Stomach smooth muscle (tissue), 2 donors: ENCODE measurements around the gene FARS2.

Experiments used
- H3K27ac ChIP-seq: one replicate; pipeline ENCODE4 v1.7.0; 2013; ENCODE audit warnings: mild to moderate bottlenecking, low read length, inconsistent platforms
- H3K27me3 ChIP-seq, 2 donors: one replicate each; pipeline ENCODE4 v1.7.0; 2013; ENCODE audit warnings: low read length in 2 of 2; ENCODE audit not compliant: insufficient read depth in 2 of 2, control insufficient read depth in 1 of 2
- H3K36me3 ChIP-seq, 2 donors: one replicate each; pipeline ENCODE4 v1.7.0; 2013; ENCODE audit warnings: low read length in 2 of 2; ENCODE audit not compliant: control insufficient read depth in 2 of 2, insufficient read depth in 2 of 2
- H3K4me1 ChIP-seq: one replicate; pipeline ENCODE4 v1.7.0; 2013; ENCODE audit warnings: low read length; ENCODE audit not compliant: control insufficient read depth, insufficient read depth
- H3K4me3 ChIP-seq, 2 donors: one replicate each; pipeline ENCODE4 v1.7.0; 2013; ENCODE audit warnings: low read length in 2 of 2
- H3K9ac ChIP-seq, 2 donors: one replicate each; pipeline ENCODE4 v1.7.0; 2013; ENCODE audit warnings: low read length in 2 of 2, mild to moderate bottlenecking in 1 of 2
- H3K9me3 ChIP-seq, 2 donors: one replicate each; pipeline ENCODE4 v1.7.0; 2013; ENCODE audit warnings: low read length in 2 of 2; ENCODE audit not compliant: control insufficient read depth in 2 of 2
- donor health status: healthy.
- donor health status: Pancreatic carcinoma.

Gene FARS2

GRCh38 chr6:5718231-5718947 is 457.1 kb downstream of the FARS2 start:
- no peak overlapping the region for H3K4me3 ChIP-seq
- H3K27me3 ChIP-seq: no peaks in the 10 kb centered on the region
- no peaks in the 10 kb centered on the region for H3K4me1 ChIP-seq
- no peak overlapping the region for H3K27ac ChIP-seq
- no peaks in the 10 kb centered on the region for H3K36me3 ChIP-seq
- H3K9me3 ChIP-seq: peaks cover 4% of the 10 kb centered on the region in 2 donors
- no peak overlapping the region for H3K9ac ChIP-seq

GRCh38 chr6:5723841-5724691 is 462.8 kb downstream of the FARS2 start:
- no peaks in the 10 kb centered on the region for H3K4me1 ChIP-seq
- H3K27ac ChIP-seq: no peak overlapping the region
- no peaks in the 10 kb centered on the region for H3K9me3 ChIP-seq
- no peak overlapping the region for H3K9ac ChIP-seq
- no peaks in the 10 kb centered on the region for H3K36me3 ChIP-seq
- H3K27me3 ChIP-seq: no peaks in the 10 kb centered on the region
- no peak overlapping the region for H3K4me3 ChIP-seq

- Histone ChIP-seq H3K9me3 (no peaks in the 10 kb centered on the region), H3K27me3 (no peaks in the 10 kb centered on the region), H3K36me3 (no peaks in the 10 kb centered on the region), H3K4me1 (no peaks in the 10 kb centered on the region), H3K27ac (no peak overlapping the region), H3K4me3 (no peak overlapping the region), H3K9ac (no peak overlapping the region)
Measured at GRCh38 chr6:5724911-5725310, 463.6 kb downstream of the FARS2 start.

- Histone ChIP-seq H3K27me3 (no peaks in the 10 kb centered on the region), H3K9ac (no peak overlapping the region), H3K4me3 (no peak overlapping the region), H3K9me3 (no peaks in the 10 kb centered on the region), H3K27ac (no peak overlapping the region), H3K4me1 (no peaks in the 10 kb centered on the region), H3K36me3 (no peaks in the 10 kb centered on the region)
Measured at GRCh38 chr6:5726976-5727718, 465.8 kb downstream of the FARS2 start.

GRCh38 chr6:5728351-5729079 is 467.2 kb downstream of the FARS2 start:
- Histone ChIP-seq H3K9me3 (no peaks in the 10 kb centered on the region), H3K4me3 (no peak overlapping the region), H3K27me3 (no peaks in the 10 kb centered on the region), H3K27ac (no peak overlapping the region), H3K4me1 (no peaks in the 10 kb centered on the region), H3K36me3 (no peaks in the 10 kb centered on the region), H3K9ac (no peak overlapping the region)

GRCh38 chr6:5729080-5729434 is 467.7 kb downstream of the FARS2 start:
- Histone ChIP-seq H3K9ac (no peak overlapping the region), H3K4me1 (no peaks in the 10 kb centered on the region), H3K36me3 (no peaks in the 10 kb centered on the region), H3K27me3 (no peaks in the 10 kb centered on the region), H3K4me3 (no peak overlapping the region), H3K9me3 (no peaks in the 10 kb centered on the region), H3K27ac (no peak overlapping the region)

- Histone ChIP-seq H3K9ac (no peak overlapping the region), H3K4me1 (no peaks in the 10 kb centered on the region), H3K9me3 (no peaks in the 10 kb centered on the region), H3K27me3 (no peaks in the 10 kb centered on the region), H3K36me3 (no peaks in the 10 kb centered on the region), H3K4me3 (no peak overlapping the region), H3K27ac (no peak overlapping the region)
Measured at GRCh38 chr6:5729813-5730517, 468.7 kb downstream of the FARS2 start.

GRCh38 chr6:5730585-5731263 is 469.4 kb downstream of the FARS2 start:
- Histone ChIP-seq H3K36me3 (no peaks in the 10 kb centered on the region), H3K4me1 (no peaks in the 10 kb centered on the region), H3K9me3 (no peaks in the 10 kb centered on the region), H3K4me3 (no peak overlapping the region), H3K27ac (no peak overlapping the region), H3K9ac (no peak overlapping the region), H3K27me3 (no peaks in the 10 kb centered on the region)

- Histone ChIP-seq H3K4me1 (no peaks in the 10 kb centered on the region), H3K36me3 (no peaks in the 10 kb centered on the region), H3K27me3 (no peaks in the 10 kb centered on the region), H3K4me3 (no peak overlapping the region), H3K9me3 (no peaks in the 10 kb centered on the region), H3K9ac (no peak overlapping the region), H3K27ac (no peak overlapping the region)
Measured at GRCh38 chr6:5731435-5731834, 470.1 kb downstream of the FARS2 start.
